PC-3 (cell line): ENCODE data around the gene MOK. TPM values are rescaled to one million over a fixed set of nuclear protein-coding genes. Genes with fewer than 3 reads are reported as not detected.

ENCODE experiments used
- ATAC-seq: fragments of 200-7000 bp; cut with Tn5 transposase; 2 replicates; pipeline ENCODE4 v1.9.1; 2020; ENCODE audit warnings: mild to moderate bottlenecking, moderate library complexity
- BruUV-seq: library from RNA; stranded (reverse); fragments of 400-500 nt; replicated peaks from 2 replicates; lab custom pipeline; 2021; lab: Mats Ljungman, UMichigan
- CTCF ChIA-PET: fragments of 300-600 bp; sonication (Branson Sonifier 250); formaldehyde crosslinking; loops from one replicate; lab custom pipeline; 2022; ENCODE audit warnings: antibody characterized with exemption; lab: Charles Lee
- POLR2A ChIA-PET: fragments of 300-600 bp; sonication (Branson Sonifier 250); formaldehyde crosslinking; loops from one replicate; lab custom pipeline; 2022; ENCODE audit warnings: antibody characterized with exemption; ENCODE audit not compliant: unreplicated experiment; lab: Charles Lee
- DNase-seq: peaks from one replicate; pipeline ENCODE4 v3.0.0-alpha.2; 2015
- H2AFZ ChIP-seq: fragments of 300-600 bp; sonication (generic); 2 replicates; pipeline ENCODE4 v1.6.0; 2016; ENCODE audit warnings: antibody characterized with exemption, low read length
- H3F3A ChIP-seq: fragments of 300-600 bp; sonication (generic); one replicate; pipeline ENCODE4 v1.6.0; 2017; ENCODE audit warnings: antibody characterized with exemption, low read length, control low read depth, mild to moderate bottlenecking; ENCODE audit not compliant: unreplicated experiment
- H3K27ac ChIP-seq: fragments of 300-600 bp; sonication (generic); 2 replicates; pipeline ENCODE4 v1.5.1; 2016; ENCODE audit warnings: mild to moderate bottlenecking, low read length
- H3K27me3 ChIP-seq: fragments of 300-600 bp; sonication (generic); 2 replicates; pipeline ENCODE4 v1.6.1; 2016; ENCODE audit warnings: low read length, mixed read lengths
- H3K36me3 ChIP-seq: fragments of 300-600 bp; sonication (generic); 2 replicates; pipeline ENCODE4 v1.6.1; 2016; ENCODE audit warnings: low read depth, mixed run types, low read length, mixed read lengths
- H3K4me1 ChIP-seq: fragments of 300-600 bp; sonication (generic); 2 replicates; pipeline ENCODE4 v1.5.1; 2016; ENCODE audit warnings: low read length; ENCODE audit not compliant: insufficient read depth
- H3K4me2 ChIP-seq: fragments of 300-600 bp; sonication (generic); 2 replicates; pipeline ENCODE4 v1.6.0; 2016; ENCODE audit warnings: low read length
- H3K4me3 ChIP-seq: fragments of 300-600 bp; sonication (generic); 2 replicates; pipeline ENCODE4 v1.5.1; 2016; ENCODE audit warnings: mild to moderate bottlenecking, low read length, mixed read lengths
- H3K79me2 ChIP-seq: fragments of 300-600 bp; sonication (generic); 2 replicates; pipeline ENCODE4 v1.6.1; 2017; ENCODE audit warnings: low read length, mixed read lengths
- H3K9ac ChIP-seq: fragments of 300-600 bp; sonication (generic); 2 replicates; pipeline ENCODE4 v1.6.0; 2016; ENCODE audit warnings: mild to moderate bottlenecking, low read length
- H3K9me2 ChIP-seq: fragments of 300-600 bp; sonication (generic); replicated peaks from 2 replicates; pipeline ENCODE4 v1.6.1; 2016; ENCODE audit warnings: mixed run types, low read length, mixed read lengths
- H3K9me3 ChIP-seq: fragments of 300-600 bp; sonication (generic); 2 replicates; pipeline ENCODE4 v1.6.1; 2016; ENCODE audit warnings: low read length, mixed read lengths
- H4K20me1 ChIP-seq: fragments of 300-600 bp; sonication (generic); 2 replicates; pipeline ENCODE4 v1.6.1; 2016; ENCODE audit warnings: low read length, mixed read lengths
- EZH2phosphoT487 ChIP-seq: fragments of 300-600 bp; sonication (generic); IDR thresholded peaks from 2 replicates; pipeline ENCODE4 v1.6.1; 2018; ENCODE audit warnings: mild to moderate bottlenecking, antibody characterized with exemption, low read length, borderline replicate concordance
- intact Hi-C: fragments of 100-400 bp; cut with micrococcal nuclease; formaldehyde crosslinking; loops from 2 replicates; pipeline ENCODE4 v1.9.0; 2023
- total RNA-seq: library from RNA; depleted of rRNA; stranded (reverse); fragments of >200 nt; gene quantifications from 2 replicates; pipeline ENCODE4 v1.2.3, GENCODE V29; 2014
- TF ChIP-seq, protein P1 (sequence below): fragments of 300-600 bp; sonication (generic); conservative IDR thresholded peaks from 2 replicates; pipeline ENCODE4 v1.5.1; 2017; ENCODE audit warnings: antibody characterized with exemption, low read depth, mild to moderate bottlenecking, low read length

MOK gene
- total RNA-seq, 1 experiment from 2014 or later = 108 TPM

DNA sequence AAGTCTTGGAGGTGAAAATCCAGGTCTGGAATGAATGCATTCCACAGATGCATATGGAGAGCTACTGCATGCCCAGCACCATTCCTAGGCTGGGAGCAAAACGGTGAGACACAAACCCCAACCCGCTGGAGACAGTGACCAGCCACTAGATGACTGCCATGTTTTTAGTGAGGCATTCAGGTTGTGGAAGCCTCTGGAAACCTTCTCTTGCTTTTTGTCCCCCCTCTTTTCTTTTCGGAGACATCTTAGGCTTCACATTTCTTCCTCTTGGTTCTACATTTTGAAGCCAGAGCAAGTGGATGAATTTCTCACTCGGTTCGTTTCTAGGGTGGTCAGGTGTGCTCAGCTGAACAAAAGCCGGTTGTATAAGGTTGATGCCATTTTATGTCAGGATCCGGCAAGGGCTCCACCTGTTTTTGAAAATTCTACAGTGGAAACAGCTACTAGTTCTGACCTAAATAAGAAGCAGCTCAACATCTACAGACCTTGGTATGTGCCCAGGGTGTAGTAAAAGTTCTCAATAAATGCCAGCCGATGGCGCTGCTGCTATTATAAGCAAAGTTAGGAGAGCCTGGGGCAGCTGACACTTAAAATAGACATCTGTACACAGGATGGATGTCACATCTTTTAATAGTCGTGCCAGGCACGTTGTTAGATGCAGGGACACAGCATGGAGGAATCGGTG lies 12.7 kb upstream of the MOK start:
- ATAC-seq = peak; percentile 7; the same call in 1 of the 2 replicates
- Histone ChIP-seq H3K36me3 (no peaks in the 10 kb centered on the region), H3K4me3 (peak overlapping the region; percentile 72), H2AFZ (peak overlapping the region; percentile 80), H3K9me3 (no peaks in the 10 kb centered on the region), H3F3A (no peaks in the 10 kb centered on the region), H3K4me2 (peak overlapping the region; percentile 95), H3K79me2 (peaks cover 33% of the 10 kb centered on the region), H3K9ac (peak overlapping the region; percentile 62), H3K27ac (peak overlapping the region; percentile 61), H3K9me2 (no peaks in the 10 kb centered on the region), H3K4me1 (peaks cover 56% of the 10 kb centered on the region), H4K20me1 (no peaks in the 10 kb centered on the region), H3K27me3 (no peaks in the 10 kb centered on the region)
- ChIA-PET POLR2A (interaction anchor here (0.5 kb wide), 1 partner anchor 147 kb away, joined by 3 read pairs; no protein-coding TSS in a partner anchor), CTCF (interaction anchor here (0.6 to 0.7 kb wide), 3 partner anchors 272 to 1346 kb away, joined by 3 to 4 read pairs (median 4); no protein-coding TSS in a partner anchor)
- intact Hi-C loops = loop anchor here (5.0 to 10.0 kb wide), 5 partner anchors 95 to 345 kb away; partner anchors contain the start of gene WDR20
- TSS peak; percentile 55 for BruUV-seq
- peak; percentile 61 for DNase-seq
- no peak for TF ChIP-seq EZH2phosphoT487
- TF ChIP-seq, protein P1, sequence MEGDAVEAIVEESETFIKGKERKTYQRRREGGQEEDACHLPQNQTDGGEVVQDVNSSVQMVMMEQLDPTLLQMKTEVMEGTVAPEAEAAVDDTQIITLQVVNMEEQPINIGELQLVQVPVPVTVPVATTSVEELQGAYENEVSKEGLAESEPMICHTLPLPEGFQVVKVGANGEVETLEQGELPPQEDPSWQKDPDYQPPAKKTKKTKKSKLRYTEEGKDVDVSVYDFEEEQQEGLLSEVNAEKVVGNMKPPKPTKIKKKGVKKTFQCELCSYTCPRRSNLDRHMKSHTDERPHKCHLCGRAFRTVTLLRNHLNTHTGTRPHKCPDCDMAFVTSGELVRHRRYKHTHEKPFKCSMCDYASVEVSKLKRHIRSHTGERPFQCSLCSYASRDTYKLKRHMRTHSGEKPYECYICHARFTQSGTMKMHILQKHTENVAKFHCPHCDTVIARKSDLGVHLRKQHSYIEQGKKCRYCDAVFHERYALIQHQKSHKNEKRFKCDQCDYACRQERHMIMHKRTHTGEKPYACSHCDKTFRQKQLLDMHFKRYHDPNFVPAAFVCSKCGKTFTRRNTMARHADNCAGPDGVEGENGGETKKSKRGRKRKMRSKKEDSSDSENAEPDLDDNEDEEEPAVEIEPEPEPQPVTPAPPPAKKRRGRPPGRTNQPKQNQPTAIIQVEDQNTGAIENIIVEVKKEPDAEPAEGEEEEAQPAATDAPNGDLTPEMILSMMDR = peak; percentile 49

DNA sequence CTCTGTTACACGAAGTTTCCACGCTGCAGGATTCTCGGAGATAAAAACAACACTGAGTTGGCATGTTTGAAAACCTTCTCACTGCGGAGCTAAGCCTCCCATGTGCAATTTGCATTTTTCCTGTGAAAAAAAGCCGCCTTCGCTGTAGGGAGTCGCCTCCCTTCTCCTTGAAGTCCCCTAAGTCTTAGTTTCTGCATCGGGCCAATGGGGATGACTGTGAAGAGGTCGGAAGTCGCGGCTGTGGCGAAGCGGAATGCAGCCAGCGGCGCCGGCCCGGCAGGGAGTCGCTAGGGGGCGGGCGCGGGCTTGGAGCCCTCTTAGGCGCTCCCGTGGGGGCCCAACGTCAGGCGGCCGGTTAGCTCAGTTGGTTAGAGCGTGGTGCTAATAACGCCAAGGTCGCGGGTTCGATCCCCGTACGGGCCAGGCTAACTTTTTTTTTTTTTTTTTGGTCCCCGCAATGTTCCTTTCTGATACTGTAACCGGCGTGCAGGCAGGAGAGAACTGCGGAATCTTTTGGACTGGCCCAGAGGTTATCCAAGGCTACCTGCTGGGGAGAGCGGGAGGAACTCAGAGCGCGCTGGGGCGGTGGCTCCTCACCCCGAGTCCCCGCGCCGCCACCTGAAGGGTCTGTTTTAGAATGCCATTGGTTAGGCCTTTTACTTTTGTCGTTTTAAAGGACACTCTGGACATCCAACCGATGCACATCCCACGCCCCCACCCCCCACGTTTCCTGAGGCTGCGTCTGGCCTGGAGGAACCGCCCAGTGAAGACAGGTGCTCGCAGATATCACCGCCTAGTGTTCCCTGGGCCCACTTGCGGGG lies 12.0 kb upstream of the MOK start:
- Histone ChIP-seq H3K79me2 (peaks cover 33% of the 10 kb centered on the region), H3K4me1 (peaks cover 56% of the 10 kb centered on the region), H3K4me2 (peak overlapping the region; percentile 95), H3K4me3 (peak overlapping the region; percentile 72), H3K9me2 (no peaks in the 10 kb centered on the region), H3K36me3 (no peaks in the 10 kb centered on the region), H3F3A (no peaks in the 10 kb centered on the region), H3K27ac (peak overlapping the region; percentile 61), H3K27me3 (no peaks in the 10 kb centered on the region), H3K9me3 (no peaks in the 10 kb centered on the region), H2AFZ (peak overlapping the region; percentile 80), H4K20me1 (no peaks in the 10 kb centered on the region), H3K9ac (peak overlapping the region; percentile 62)
- TF ChIP-seq, protein P1 = peak; percentile 67
- TF ChIP-seq EZH2phosphoT487 = no peak
- no TSS peak for BruUV-seq
- POLR2A ChIA-PET = no interaction called here
- CTCF ChIA-PET = interaction anchor here (0.6 kb wide), 2 partner anchors 88 to 271 kb away, joined by 4 read pairs; no protein-coding TSS in a partner anchor
- peak; percentile 62 for ATAC-seq
- DNase-seq = peak; percentile 91
- intact Hi-C loops = loop anchor here (5.0 to 10.0 kb wide), 5 partner anchors 95 to 345 kb away; partner anchors contain the start of gene WDR20
